ENCODE results near the gene ADAMTS17.

Gene ADAMTS17

GRCh38 chr15:100186366-100186765 is 155.4 kb downstream of the ADAMTS17 start:
- no peak for TF ChIP-seq CTCF (IDR thresholded peaks at IDR 0.05)

- TF ChIP-seq CTCF (IDR thresholded peaks at IDR 0.05) = no peak
Observed at GRCh38 chr15:100183921-100184495, 157.8 kb downstream of the ADAMTS17 start.

- TF ChIP-seq CTCF (IDR thresholded peaks at IDR 0.05) = no peak
Observed at GRCh38 chr15:100180921-100181320, 160.9 kb downstream of the ADAMTS17 start.

- no peak for TF ChIP-seq CTCF (IDR thresholded peaks at IDR 0.05)
Observed at GRCh38 chr15:100175406-100176114, 166.2 kb downstream of the ADAMTS17 start.

GRCh38 chr15:100174904-100175275 is 166.9 kb downstream of the ADAMTS17 start:
- no peak for TF ChIP-seq CTCF (IDR thresholded peaks at IDR 0.05)

- TF ChIP-seq CTCF (IDR thresholded peaks at IDR 0.05) = no peak
Observed at GRCh38 chr15:100174159-100174903, 167.4 kb downstream of the ADAMTS17 start.

- no peak for TF ChIP-seq CTCF (IDR thresholded peaks at IDR 0.05)
Observed at GRCh38 chr15:100172356-100173024, 169.3 kb downstream of the ADAMTS17 start.

Data from LNCAP (cell line).